ENCODE results near the gene AQP10.

GRCh38 chr1:154326546-154327465 is 5.9 kb downstream of the AQP10 start:
- TF ChIP-seq CTCF (IDR thresholded peaks at IDR 0.05) (peak in 4 of 12 donors; percentile 12 to 32 (median 22)), POLR2A (IDR thresholded peaks at IDR 0.05) (no peak)
